Inflammatory macrophage treated with lipopolysaccharide for 4 hours (primary cell): ENCODE results near the gene CMTM4.
"Not testable (repeated sequence)": the region's sequence is repeated elsewhere in the genome, so short reads cannot be mapped to it uniquely, and the experiment has no call there.

Experiments
- DNase-seq: peaks from one replicate; pipeline ENCODE4 v3.0.0-alpha.2; 2020

The CMTM4 gene

GRCh38 chr16:66703406-66704215 lies 7.1 kb upstream of the CMTM4 start:
- no peak for DNase-seq

GRCh38 chr16:66701516-66701915 lies 5.0 kb upstream of the CMTM4 start:
- no peak for DNase-seq

- peak; percentile 71 for DNase-seq
Observed at GRCh38 chr16:66701026-66701425, 4.5 kb upstream of the CMTM4 start.

GRCh38 chr16:66699898-66700297 lies 3.4 kb upstream of the CMTM4 start:
- DNase-seq, result peak; percentile 14

GRCh38 chr16:66698046-66698445 lies 1.5 kb upstream of the CMTM4 start:
- no peak for DNase-seq

- DNase-seq, result no peak
Observed at GRCh38 chr16:66695935-66696668, 441 bp downstream of the CMTM4 start.

- DNase-seq, result no peak
Observed at GRCh38 chr16:66695471-66695934, 1.0 kb downstream of the CMTM4 start.

GRCh38 chr16:66693149-66693548 lies 3.4 kb downstream of the CMTM4 start:
- peak; percentile 58 for DNase-seq

GRCh38 chr16:66692341-66692740 lies 4.2 kb downstream of the CMTM4 start:
- no peak for DNase-seq

GRCh38 chr16:66691234-66691633 lies 5.3 kb downstream of the CMTM4 start:
- no peak for DNase-seq

- DNase-seq, result no peak
Observed at GRCh38 chr16:66690106-66690847, 6.3 kb downstream of the CMTM4 start.

- DNase-seq, result no peak
Observed at GRCh38 chr16:66689282-66689681, 7.3 kb downstream of the CMTM4 start.

GRCh38 chr16:66687906-66688625 lies 8.5 kb downstream of the CMTM4 start:
- no peak for DNase-seq

- DNase-seq, result not testable (repeated sequence)
Observed at GRCh38 chr16:66685501-66686115, 10.9 kb downstream of the CMTM4 start.

- no peak for DNase-seq
Observed at GRCh38 chr16:66682271-66682670, 14.3 kb downstream of the CMTM4 start.

- no peak for DNase-seq
Observed at GRCh38 chr16:66681676-66682075, 14.9 kb downstream of the CMTM4 start.

- DNase-seq, result no peak
Observed at GRCh38 chr16:66678337-66678736, 18.2 kb downstream of the CMTM4 start.

- no peak for DNase-seq
Observed at GRCh38 chr16:66677836-66678235, 18.7 kb downstream of the CMTM4 start.

GRCh38 chr16:66677179-66677578 lies 19.4 kb downstream of the CMTM4 start:
- no peak for DNase-seq

GRCh38 chr16:66676599-66676998 lies 19.9 kb downstream of the CMTM4 start:
- DNase-seq, result no peak

- no peak for DNase-seq
Observed at GRCh38 chr16:66673691-66674090, 22.9 kb downstream of the CMTM4 start.

GRCh38 chr16:66670691-66671388 lies 25.7 kb downstream of the CMTM4 start:
- DNase-seq, result no peak
